Measurements from ENCODE around the gene ID1.
"Not testable (repeated sequence)": the region's sequence is repeated elsewhere in the genome, so short reads cannot be mapped to it uniquely, and the experiment has no call there.

ID1 gene

GRCh38 chr20:31626534-31626933 lies 21.4 kb downstream of the ID1 start:
- not testable (repeated sequence) for H3K27me3 ChIP-seq (ENCODE audit: insufficient read depth, low read length); H3K9ac ChIP-seq (ENCODE audit: low read depth, low read length); H3K4me1 ChIP-seq (ENCODE audit: insufficient read depth, low read length); H3K4me3 ChIP-seq (ENCODE audit: low read length); H3K36me3 ChIP-seq (ENCODE audit: insufficient read depth, low read length); H3K27ac ChIP-seq (ENCODE audit: low read depth, low read length); H3K9me3 ChIP-seq (ENCODE audit: insufficient read depth, low read depth, low read length)
- 97% methylated on average over 8 of the region's 8 CpGs for WGBS

DNA sequence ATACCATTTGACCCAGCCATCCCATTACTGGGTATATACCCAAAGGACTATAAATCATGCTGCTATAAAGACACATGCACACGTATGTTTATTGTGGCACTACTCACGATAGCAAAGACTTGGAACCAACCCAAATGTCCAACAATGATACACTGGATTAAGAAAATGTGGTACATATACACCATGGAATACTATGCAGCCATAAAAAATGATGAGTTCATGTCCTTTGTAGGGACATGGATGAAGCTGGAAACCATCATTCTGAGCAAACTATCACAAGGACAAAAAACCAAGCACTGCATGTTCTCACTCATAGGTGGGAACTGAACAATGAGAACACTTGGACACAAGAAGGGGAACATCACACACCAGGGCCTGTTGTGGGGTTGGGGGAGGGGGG lies 23.0 kb downstream of the ID1 start:
- H3K36me3 ChIP-seq (ENCODE audit: insufficient read depth, low read length); H3K4me1 ChIP-seq (ENCODE audit: insufficient read depth, low read length); H3K9me3 ChIP-seq (ENCODE audit: insufficient read depth, low read depth, low read length); H3K9ac ChIP-seq (ENCODE audit: low read depth, low read length); H3K27me3 ChIP-seq (ENCODE audit: insufficient read depth, low read length); H3K27ac ChIP-seq (ENCODE audit: low read depth, low read length); H3K4me3 ChIP-seq (ENCODE audit: low read length): not testable (repeated sequence)
- no CpG with 5 or more reads among the region's 2 CpGs for WGBS

- H3K4me1 ChIP-seq (ENCODE audit: insufficient read depth, low read length), result no peaks in the 10 kb centered on the region
- no peaks in the 10 kb centered on the region for H3K9me3 ChIP-seq (ENCODE audit: insufficient read depth, low read depth, low read length)
- no peaks in the 10 kb centered on the region for H3K27me3 ChIP-seq (ENCODE audit: insufficient read depth, low read length)
- H3K9ac ChIP-seq (ENCODE audit: low read depth, low read length), result no peak overlapping the region
- H3K27ac ChIP-seq (ENCODE audit: low read depth, low read length), result no peak overlapping the region
- H3K36me3 ChIP-seq (ENCODE audit: insufficient read depth, low read length), result no peaks in the 10 kb centered on the region
- H3K4me3 ChIP-seq (ENCODE audit: low read length), result no peak overlapping the region
- WGBS, result 81% methylated on average over 2 of the region's 2 CpGs
Measured at GRCh38 chr20:31630187-31630790, 25.2 kb downstream of the ID1 start.

DNA sequence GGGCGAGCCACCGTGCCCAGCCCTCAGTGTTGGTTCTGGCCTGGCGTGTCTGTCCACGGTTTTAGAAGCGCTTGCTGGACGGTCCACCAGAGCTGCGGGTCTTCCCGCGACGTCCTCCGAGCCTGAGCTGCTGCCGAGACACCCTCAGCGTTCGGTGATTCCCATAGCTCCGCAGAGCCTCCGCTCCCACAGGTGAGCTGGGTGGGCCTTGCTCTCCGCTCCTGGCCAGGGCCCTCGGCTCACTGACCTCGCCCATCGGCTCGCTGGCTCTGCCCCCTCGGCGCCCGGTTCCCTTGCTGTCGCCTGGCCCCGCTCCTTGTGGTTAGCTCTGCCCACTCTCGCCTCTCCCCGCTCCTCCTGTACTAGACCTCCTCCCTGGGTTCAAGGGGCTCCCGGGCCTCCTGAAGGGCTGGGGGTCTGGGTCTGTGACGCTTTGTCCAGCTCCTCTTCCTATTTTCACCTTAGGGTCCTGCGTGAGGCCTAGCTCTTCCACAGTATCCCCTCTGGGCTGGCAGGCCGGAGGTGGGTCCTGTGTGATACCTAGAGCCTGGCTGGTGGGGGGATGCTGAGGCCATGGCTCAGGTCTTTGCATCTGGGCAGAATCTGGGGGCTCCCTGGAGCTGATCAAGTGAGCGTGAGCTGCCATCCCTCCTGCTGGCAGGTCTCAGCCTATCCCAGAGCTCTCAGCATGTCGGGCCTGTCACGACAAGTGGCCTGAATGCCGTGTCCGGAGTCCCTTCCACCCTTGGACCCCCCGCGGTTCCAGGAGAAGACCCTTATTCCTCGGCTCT lies 27.7 kb downstream of the ID1 start:
- H3K4me1 ChIP-seq (ENCODE audit: insufficient read depth, low read length), result no peaks in the 10 kb centered on the region
- H3K9ac ChIP-seq (ENCODE audit: low read depth, low read length), result no peak overlapping the region
- H3K36me3 ChIP-seq (ENCODE audit: insufficient read depth, low read length), result no peaks in the 10 kb centered on the region
- WGBS, result 94% methylated on average over 40 of the region's 40 CpGs
- no peaks in the 10 kb centered on the region for H3K9me3 ChIP-seq (ENCODE audit: insufficient read depth, low read depth, low read length)
- no peak overlapping the region for H3K4me3 ChIP-seq (ENCODE audit: low read length)
- H3K27me3 ChIP-seq (ENCODE audit: insufficient read depth, low read length), result no peaks in the 10 kb centered on the region
- no peak overlapping the region for H3K27ac ChIP-seq (ENCODE audit: low read depth, low read length)

- H3K9me3 ChIP-seq (ENCODE audit: insufficient read depth, low read depth, low read length), result no peaks in the 10 kb centered on the region
- 94% methylated on average over 14 of the region's 14 CpGs for WGBS
Measured at GRCh38 chr20:31633339-31633914, 28.3 kb downstream of the ID1 start.

DNA sequence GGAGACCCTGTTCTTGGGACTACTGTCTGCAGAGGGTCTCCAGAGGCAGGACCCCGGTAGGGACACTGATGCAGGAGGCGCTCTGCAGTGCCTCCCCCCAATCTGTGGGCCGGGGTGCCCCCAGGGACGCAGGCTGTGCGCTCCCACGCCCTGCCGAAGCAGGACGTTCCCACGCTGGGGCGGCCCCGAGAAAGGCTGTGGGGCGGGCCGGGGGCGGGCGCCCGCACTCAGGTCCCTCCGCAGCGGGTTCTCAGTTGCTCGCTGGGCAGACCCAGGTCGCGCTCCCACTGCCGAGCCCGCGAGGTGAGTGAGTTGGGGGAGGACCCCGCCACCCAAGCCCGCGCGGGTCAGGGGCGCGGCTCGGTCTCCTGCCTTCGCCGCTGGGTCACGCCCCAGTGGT lies 32.6 kb downstream of the ID1 start, which contains the start of gene COX4I2:
COX4I2 (plus strand) TSS at position 253 of the 400 bp plus-strand sequence. CDS start 1,106 bp downstream, outside the sequence.
- no peak within 1 kb of the TSS; the same call in 1 of the 2 replicates for H3K4me3 ChIP-seq (ENCODE audit: low read length)
- no peaks in the 10 kb centered on the region for H3K9me3 ChIP-seq (ENCODE audit: insufficient read depth, low read depth, low read length)
- no peak within 1 kb of the TSS for H3K27ac ChIP-seq (ENCODE audit: low read depth, low read length)
- H3K9ac ChIP-seq (ENCODE audit: low read depth, low read length), result no peak within 1 kb of the TSS
- H3K4me1 ChIP-seq (ENCODE audit: insufficient read depth, low read length), result peaks cover 5% of the 10 kb centered on the region; the same call in 1 of the 2 replicates
- H3K36me3 ChIP-seq (ENCODE audit: insufficient read depth, low read length), result no peaks in the 10 kb centered on the region
- WGBS, result 92% methylated on average over 34 of the region's 34 CpGs
- no peaks in the 10 kb centered on the region for H3K27me3 ChIP-seq (ENCODE audit: insufficient read depth, low read length)

More at GRCh38 chr20:31633339-31633914, 28.3 kb downstream of the ID1 start:
- no peaks in the 10 kb centered on the region for H3K27me3 ChIP-seq (ENCODE audit: insufficient read depth, low read length)
- H3K36me3 ChIP-seq (ENCODE audit: insufficient read depth, low read length), result no peaks in the 10 kb centered on the region
- H3K4me3 ChIP-seq (ENCODE audit: low read length), result no peak overlapping the region
- H3K27ac ChIP-seq (ENCODE audit: low read depth, low read length), result no peak overlapping the region
- peaks cover 3% of the 10 kb centered on the region; the same call in 1 of the 2 replicates for H3K4me1 ChIP-seq (ENCODE audit: insufficient read depth, low read length)
- no peak overlapping the region for H3K9ac ChIP-seq (ENCODE audit: low read depth, low read length)

DNA sequence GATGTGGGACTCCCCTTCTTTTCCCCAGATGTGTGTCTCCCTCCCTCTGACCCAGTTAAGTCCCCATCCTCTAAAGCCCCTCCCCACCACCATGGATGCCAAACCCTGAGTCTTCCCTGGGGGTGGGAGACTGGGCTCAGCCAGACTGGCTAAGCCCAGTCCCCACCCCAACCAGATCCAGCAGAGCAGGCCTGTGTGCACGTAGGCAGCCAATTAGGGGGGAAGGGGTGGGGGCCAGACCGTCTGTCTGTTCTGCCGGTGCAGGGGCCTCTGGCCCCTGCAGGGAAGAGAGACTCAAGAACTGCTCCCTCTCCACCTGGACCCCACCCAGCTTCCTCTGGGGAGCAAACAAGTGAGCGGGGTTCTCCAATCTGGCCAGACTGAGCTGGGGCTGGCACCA lies 33.2 kb downstream of the ID1 start:
- Histone ChIP-seq H3K9me3 (ENCODE audit: insufficient read depth, low read depth, low read length) (no peaks in the 10 kb centered on the region), H3K4me3 (ENCODE audit: low read length) (no peak overlapping the region), H3K9ac (ENCODE audit: low read depth, low read length) (no peak overlapping the region), H3K27me3 (ENCODE audit: insufficient read depth, low read length) (no peaks in the 10 kb centered on the region), H3K36me3 (ENCODE audit: insufficient read depth, low read length) (no peaks in the 10 kb centered on the region), H3K4me1 (ENCODE audit: insufficient read depth, low read length) (peaks cover 5% of the 10 kb centered on the region; the same call in 1 of the 2 replicates), H3K27ac (ENCODE audit: low read depth, low read length) (no peak overlapping the region)
- 81% methylated on average over 4 of the region's 4 CpGs for WGBS

DNA sequence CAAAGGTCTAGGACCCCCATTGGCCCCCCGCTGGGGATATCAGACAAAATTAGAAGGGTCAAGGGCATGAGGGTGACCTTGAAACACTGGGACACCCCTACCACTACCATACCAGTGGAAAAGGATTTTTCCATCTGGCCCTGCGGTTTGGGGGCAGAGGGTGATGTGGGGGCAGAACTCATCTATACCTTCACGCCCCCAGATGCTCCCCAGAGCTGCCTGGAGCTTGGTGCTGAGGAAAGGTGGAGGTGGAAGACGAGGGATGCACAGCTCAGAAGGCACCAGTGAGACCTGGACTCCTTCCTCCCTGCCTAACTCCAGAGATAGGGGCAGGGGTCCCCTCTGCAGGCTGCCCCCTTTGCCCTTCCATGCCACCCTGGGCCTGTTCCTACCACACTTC lies 33.7 kb downstream of the ID1 start:
- Histone ChIP-seq H3K9me3 (ENCODE audit: insufficient read depth, low read depth, low read length) (no peaks in the 10 kb centered on the region), H3K36me3 (ENCODE audit: insufficient read depth, low read length) (no peaks in the 10 kb centered on the region), H3K4me3 (ENCODE audit: low read length) (no peak overlapping the region), H3K27ac (ENCODE audit: low read depth, low read length) (no peak overlapping the region), H3K9ac (ENCODE audit: low read depth, low read length) (no peak overlapping the region), H3K27me3 (ENCODE audit: insufficient read depth, low read length) (no peaks in the 10 kb centered on the region), H3K4me1 (ENCODE audit: insufficient read depth, low read length) (peaks cover 5% of the 10 kb centered on the region; the same call in 1 of the 2 replicates)
- 100% methylated on average over 2 of the region's 4 CpGs for WGBS

DNA sequence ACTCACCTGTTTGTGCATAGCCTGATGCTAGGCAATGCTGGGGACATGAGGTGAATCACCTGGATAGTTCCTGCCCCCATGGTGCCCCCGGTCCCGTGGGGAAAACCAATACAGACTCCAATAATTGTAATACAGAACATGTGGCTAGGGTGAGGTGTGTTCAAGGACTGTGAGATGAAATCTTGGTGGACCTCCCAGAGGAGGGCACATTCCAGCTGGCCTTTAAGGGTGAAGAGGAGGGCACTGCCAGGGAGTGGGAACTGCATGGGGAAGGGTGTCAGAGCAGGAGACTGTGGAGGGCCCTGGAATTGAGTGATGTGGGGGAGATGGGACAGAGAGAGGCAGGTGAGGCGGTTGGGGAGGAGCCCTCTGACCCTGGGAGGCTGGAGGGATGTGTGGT lies 35.2 kb downstream of the ID1 start:
- WGBS, result 81% methylated on average over 3 of the region's 3 CpGs
- Histone ChIP-seq H3K36me3 (ENCODE audit: insufficient read depth, low read length) (no peaks in the 10 kb centered on the region), H3K4me3 (ENCODE audit: low read length) (no peak overlapping the region), H3K27ac (ENCODE audit: low read depth, low read length) (no peak overlapping the region), H3K9me3 (ENCODE audit: insufficient read depth, low read depth, low read length) (no peaks in the 10 kb centered on the region), H3K9ac (ENCODE audit: low read depth, low read length) (no peak overlapping the region), H3K27me3 (ENCODE audit: insufficient read depth, low read length) (no peaks in the 10 kb centered on the region), H3K4me1 (ENCODE audit: insufficient read depth, low read length) (peaks cover 5% of the 10 kb centered on the region; the same call in 1 of the 2 replicates)

GRCh38 chr20:31641391-31641790 lies 36.3 kb downstream of the ID1 start:
- Histone ChIP-seq H3K9ac (ENCODE audit: low read depth, low read length) (no peak overlapping the region), H3K9me3 (ENCODE audit: insufficient read depth, low read depth, low read length) (no peaks in the 10 kb centered on the region)
- WGBS, result 94% methylated on average over 6 of the region's 6 CpGs

GRCh38 chr20:31642837-31643236 lies 37.7 kb downstream of the ID1 start:
- Histone ChIP-seq H3K4me3 (ENCODE audit: low read length) (no peak overlapping the region), H3K36me3 (ENCODE audit: insufficient read depth, low read length) (no peaks in the 10 kb centered on the region)
- whole genome bisulfite sequencing, result 91% methylated on average over 1 of the region's 1 CpG

More at GRCh38 chr20:31641391-31641790, 36.3 kb downstream of the ID1 start:
- H3K27me3 ChIP-seq (ENCODE audit: insufficient read depth, low read length), result no peaks in the 10 kb centered on the region
- no peaks in the 10 kb centered on the region for H3K36me3 ChIP-seq (ENCODE audit: insufficient read depth, low read length)
- no peak overlapping the region for H3K27ac ChIP-seq (ENCODE audit: low read depth, low read length)
- H3K4me1 ChIP-seq (ENCODE audit: insufficient read depth, low read length), result peaks cover 5% of the 10 kb centered on the region; the same call in 1 of the 2 replicates
- no peak overlapping the region for H3K4me3 ChIP-seq (ENCODE audit: low read length)

More at GRCh38 chr20:31642837-31643236, 37.7 kb downstream of the ID1 start:
- H3K27ac ChIP-seq (ENCODE audit: low read depth, low read length), result no peak overlapping the region
- peaks cover 5% of the 10 kb centered on the region; the same call in 1 of the 2 replicates for H3K4me1 ChIP-seq (ENCODE audit: insufficient read depth, low read length)
- H3K9me3 ChIP-seq (ENCODE audit: insufficient read depth, low read depth, low read length), result no peaks in the 10 kb centered on the region
- no peaks in the 10 kb centered on the region for H3K27me3 ChIP-seq (ENCODE audit: insufficient read depth, low read length)
- no peak overlapping the region for H3K9ac ChIP-seq (ENCODE audit: low read depth, low read length)
